SH-SY5Y (cell line): ENCODE measurements around the gene CEL.

Experiments
- GATA2 ChIP-seq: IDR thresholded peaks from 2 replicates; pipeline ENCODE4 v1.6.1; 2011; ENCODE audit warnings: mild to moderate bottlenecking, low read depth, low read length
- GATA3 ChIP-seq: IDR thresholded peaks from 2 replicates; pipeline ENCODE4 v1.6.1; 2011; ENCODE audit warnings: low read depth, mild to moderate bottlenecking, low read length, moderate library complexity

Gene CEL

GRCh38 chr9:133071484-133072150 is 9.8 kb downstream of the CEL start:
- TF ChIP-seq GATA3 (no peak), GATA2 (no peak)

GRCh38 chr9:133073086-133074014 is 11.6 kb downstream of the CEL start:
- TF ChIP-seq GATA3: no peak
- no peak for TF ChIP-seq GATA2

DNA sequence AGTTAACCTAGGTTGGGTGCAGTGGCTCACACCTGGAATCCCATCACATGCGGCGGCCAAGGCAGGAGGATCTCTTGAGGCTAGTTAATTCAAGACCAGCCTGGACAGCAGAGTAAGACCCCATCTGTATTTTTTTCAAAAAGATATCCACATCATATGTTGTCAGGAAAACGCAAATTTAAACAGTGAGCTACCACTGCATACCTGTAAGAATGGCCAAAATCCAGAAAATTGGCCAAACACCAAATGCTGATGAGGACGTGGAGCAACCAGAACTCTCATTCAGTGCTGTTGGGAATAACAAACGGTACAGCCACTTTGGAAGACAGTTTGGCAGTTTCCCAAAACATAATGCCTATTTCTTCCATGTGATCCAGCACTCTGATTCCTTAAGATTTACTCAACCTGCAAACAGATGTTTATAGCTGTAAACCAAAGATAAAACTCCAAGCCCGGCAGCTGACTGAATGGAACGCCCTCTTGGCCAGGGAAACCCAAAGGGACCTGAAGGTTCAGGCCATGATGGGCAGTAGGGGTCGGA is 12.4 kb downstream of the CEL start:
- TF ChIP-seq GATA2: no peak
- TF ChIP-seq GATA3: no peak

GRCh38 chr9:133075925-133076630 is 14.3 kb downstream of the CEL start:
- TF ChIP-seq GATA2: no peak
- TF ChIP-seq GATA3: no peak

GRCh38 chr9:133076691-133077090 is 14.9 kb downstream of the CEL start:
- TF ChIP-seq GATA2 (no peak), GATA3 (no peak)

GRCh38 chr9:133078486-133078885 is 16.7 kb downstream of the CEL start:
- TF ChIP-seq GATA2 (no peak), GATA3 (no peak)

- TF ChIP-seq GATA3 (no peak), GATA2 (no peak)
Observed at GRCh38 chr9:133080161-133080560, 18.4 kb downstream of the CEL start.

DNA sequence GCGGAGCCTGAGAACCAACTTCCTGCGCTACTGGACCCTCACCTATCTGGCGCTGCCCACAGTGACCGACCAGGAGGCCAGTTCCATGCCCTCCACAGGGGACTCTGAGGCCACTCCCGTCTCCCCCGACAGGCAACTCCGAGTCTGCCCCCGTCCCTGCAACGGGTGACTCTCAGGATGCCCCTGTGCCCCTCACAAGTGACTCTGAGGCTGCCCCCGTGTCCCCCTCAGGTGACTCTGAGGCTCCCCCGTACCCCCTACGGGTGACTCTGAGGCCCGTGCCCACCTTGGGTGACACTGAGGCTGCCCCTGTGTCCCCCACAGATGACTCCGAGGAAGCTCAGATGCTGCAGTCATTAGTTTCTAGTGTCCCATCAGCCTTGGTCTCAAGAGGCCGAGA is 25.1 kb downstream of the CEL start:
- TF ChIP-seq GATA2 (no peak), GATA3 (no peak)

GRCh38 chr9:133087429-133088145 is 25.8 kb downstream of the CEL start:
- TF ChIP-seq GATA2 (no peak), GATA3 (no peak)

DNA sequence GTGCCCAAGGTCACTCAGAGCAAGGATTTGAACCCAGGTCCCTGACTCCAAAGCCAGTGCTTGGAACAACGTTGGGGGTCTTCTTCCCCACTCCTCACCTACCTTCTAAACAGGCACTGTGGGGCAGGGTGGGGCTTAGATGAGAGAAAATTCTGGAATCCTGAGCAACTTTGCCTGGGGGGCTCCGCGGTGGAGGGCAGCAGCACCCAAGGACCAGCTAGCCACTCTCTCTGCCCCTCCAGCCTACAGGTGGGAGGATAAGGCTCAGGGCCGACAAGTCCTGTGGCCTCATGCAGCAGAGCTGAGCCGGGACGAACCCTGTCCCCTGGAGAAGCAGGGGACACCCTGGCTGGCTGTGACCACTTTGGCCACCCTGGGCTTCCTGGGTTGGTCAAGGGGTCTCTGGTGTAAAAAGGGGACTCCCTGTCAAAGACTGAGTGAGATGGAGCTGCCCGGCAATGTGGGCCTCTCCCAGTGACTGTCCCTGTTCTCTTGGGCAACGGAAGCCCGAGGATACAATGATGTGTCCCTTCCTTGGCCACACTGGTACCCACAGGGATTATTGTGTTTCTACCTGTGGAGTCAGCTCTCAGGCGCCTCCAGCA is 26.5 kb downstream of the CEL start:
- no peak for TF ChIP-seq GATA3

DNA sequence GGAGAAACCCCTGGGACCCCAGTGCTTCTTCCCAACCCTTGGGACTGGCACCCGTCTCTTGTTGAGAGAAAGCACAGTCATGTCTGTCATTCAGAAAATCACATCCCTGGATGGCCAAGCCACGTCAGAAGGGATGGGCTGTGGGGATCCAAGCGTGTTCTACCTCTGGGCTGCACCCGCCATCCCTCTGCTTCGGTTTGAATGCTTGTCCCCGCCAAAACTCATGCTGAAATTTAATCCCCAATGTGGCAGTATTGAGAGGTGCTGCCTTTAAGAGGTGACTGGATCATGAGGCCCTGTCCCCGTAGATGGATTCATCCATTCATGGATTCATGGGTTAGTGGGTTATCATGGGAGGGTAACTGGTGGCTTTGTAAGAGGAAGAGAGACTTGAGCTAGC is 27.0 kb downstream of the CEL start:
- TF ChIP-seq GATA3 (no peak), GATA2 (no peak)

DNA sequence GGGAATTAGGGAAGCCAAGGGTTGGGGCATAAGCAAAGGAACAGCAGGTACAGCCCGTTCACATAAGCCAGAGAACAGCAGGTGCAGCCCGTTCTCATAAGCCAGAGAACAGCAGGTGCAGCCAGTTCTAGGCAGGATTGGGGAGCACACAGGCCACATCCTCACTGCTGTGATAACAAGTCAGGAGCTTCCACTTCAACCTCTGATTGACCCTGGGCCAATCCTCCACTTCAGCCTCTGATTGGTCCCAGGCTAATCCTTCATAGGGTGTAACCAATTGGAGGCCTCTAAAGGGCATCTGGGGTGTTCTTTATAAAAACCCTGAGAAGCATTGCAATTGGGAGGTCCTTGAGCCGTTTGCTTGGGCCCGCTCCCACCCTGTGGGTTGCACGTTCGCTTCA is 27.5 kb downstream of the CEL start:
- TF ChIP-seq GATA3: no peak
- no peak for TF ChIP-seq GATA2

- TF ChIP-seq GATA3 (no peak), GATA2 (no peak)
Observed at GRCh38 chr9:133090187-133090586, 28.4 kb downstream of the CEL start.
